HepG2 (cell line): ENCODE data around the gene C16orf87. TPM values are rescaled to one million over a fixed set of nuclear protein-coding genes. Genes with fewer than 3 reads are reported as not detected.

Experiments used
- ATAC-seq: fragments of 200-7000 bp; cut with Tn5 transposase; 3 replicates; pipeline ENCODE4 v1.9.1; 2020; ENCODE audit warnings: mild to moderate bottlenecking, moderate library complexity
- BruUV-seq: library from RNA; stranded (reverse); fragments of 400-500 nt; replicated peaks from 2 replicates; lab custom pipeline; 2021; lab: Mats Ljungman, UMichigan
- CTCF ChIA-PET: fragments of 300-600 bp; formaldehyde crosslinking; extraction: SDS; loops from one replicate; lab custom pipeline; 2021; ENCODE audit warnings: low total read pairs, inconsistent platforms, low intra/inter-chr PET ratio; lab: Yijun Ruan, JAX
- POLR2A ChIA-PET: fragments of 350-600 bp; sonication (Branson Sonifier 250); formaldehyde crosslinking; loops from one replicate; lab custom pipeline; 2020; ENCODE audit warnings: antibody characterized with exemption, inconsistent platforms; lab: Yijun Ruan, JAX
- DNase-seq: peaks from one replicate; pipeline ENCODE4 v3.0.0-alpha.2; 2015; ENCODE audit warnings: low spot score
- FAIRE-seq: peaks from 3 replicates; lab custom pipeline; 2011; peaks lifted over from hg19 to GRCh38; lab: Jason Lieb, UNC
- H2AFZ ChIP-seq: one replicate; pipeline ENCODE4 v1.6.1; 2011; ENCODE audit warnings: low read length, inconsistent platforms
- H3K27ac ChIP-seq: fragments of 300-600 bp; 3 replicates; pipeline ENCODE4 v1.8.0; 2011; ENCODE audit warnings: mixed run types, mild to moderate bottlenecking, mixed read lengths, low read length, inconsistent platforms; ENCODE audit not compliant: insufficient read depth; ENCODE audit errors: extremely low read length
- H3K27me3 ChIP-seq, 2 experiments: fragments of 200-600 bp in 1 of 2; 2 replicates in 1 of 2; 3 replicates in 1 of 2; pipeline versions ENCODE4 v1.6.0 to v1.8.0; 2011; ENCODE audit warnings: low read length in 2 of 2, mild to moderate bottlenecking in 2 of 2, moderate library complexity in 2 of 2, inconsistent platforms in 1 of 2; ENCODE audit not compliant: insufficient read depth in 2 of 2, control insufficient read depth in 1 of 2
- H3K36me3 ChIP-seq, 2 experiments: fragments of 200-600 bp in 1 of 2; replicated peaks in 1 of 2; 2 replicates in 1 of 2; 3 replicates in 1 of 2; pipeline versions ENCODE4 v1.5.1 to v1.8.0; 2011; ENCODE audit warnings: low read length in 2 of 2, inconsistent platforms in 1 of 2; ENCODE audit not compliant: insufficient read depth in 2 of 2, control insufficient read depth in 1 of 2
- H3K4me1 ChIP-seq: 2 replicates; pipeline ENCODE4 v1.5.1; 2012; ENCODE audit warnings: low read length, inconsistent platforms; ENCODE audit not compliant: insufficient read depth
- H3K4me2 ChIP-seq: 2 replicates; pipeline ENCODE4 v1.6.0; 2011; ENCODE audit warnings: low read depth, low read length, inconsistent platforms
- H3K4me3 ChIP-seq, 3 experiments: fragments of 200-600 bp in 1 of 3; sonication (generic), shearing (Covaris generic) in 1 of 3; replicated peaks in 1 of 3; 2 replicates each; pipeline ENCODE4 v1.5.1; 2011 to 2016; ENCODE audit warnings: low read length in 3 of 3, inconsistent platforms in 2 of 3, low read depth in 2 of 3, mild to moderate bottlenecking in 2 of 3, control low read depth in 1 of 3, mixed read lengths in 1 of 3; ENCODE audit not compliant: insufficient read depth in 1 of 3
- H3K79me2 ChIP-seq: one replicate; pipeline ENCODE4 v1.6.1; 2011; ENCODE audit warnings: low read length, inconsistent platforms; ENCODE audit not compliant: insufficient read depth
- H3K9ac ChIP-seq: 2 replicates; pipeline ENCODE4 v1.6.0; 2011; ENCODE audit warnings: mild to moderate bottlenecking, low read depth, low read length, inconsistent platforms; ENCODE audit not compliant: insufficient read depth
- H3K9me3 ChIP-seq: 2 replicates; pipeline ENCODE4 v1.5.1; 2012; ENCODE audit warnings: mild to moderate bottlenecking, low read length
- H4K20me1 ChIP-seq: 2 replicates; pipeline ENCODE4 v1.6.0; 2011; ENCODE audit warnings: inconsistent platforms, mild to moderate bottlenecking, low read length, moderate library complexity; ENCODE audit not compliant: insufficient read depth
- ATF1 ChIP-seq: IDR thresholded peaks from 2 replicates; pipeline ENCODE4 v1.6.1; 2016; ENCODE audit warnings: mild to moderate bottlenecking, control low read depth
- FOXC1 ChIP-seq: sonication (generic); formaldehyde crosslinking; IDR thresholded peaks from 2 replicates; pipeline ENCODE4 v1.8.0; 2022; ENCODE audit warnings: mild to moderate bottlenecking, missing genetic modification reagents, borderline replicate concordance
- GATA4 ChIP-seq: sonication (generic); IDR thresholded peaks from 2 replicates; pipeline ENCODE4 v1.6.1; 2016; ENCODE audit warnings: antibody characterized with exemption, low read depth, borderline replicate concordance
- LCORL ChIP-seq, 2 experiments: fragments of 450-650 bp in 1 of 2; sonication (generic) in 1 of 2; formaldehyde crosslinking in 1 of 2; IDR thresholded peaks; 2 replicates each; pipeline versions ENCODE4 v1.5.0 to v1.6.1; 2017 to 2020; ENCODE audit warnings: antibody characterized with exemption in 1 of 2, missing genetic modification reagents in 1 of 2
- MBD4 ChIP-seq: IDR thresholded peaks from 2 replicates; pipeline ENCODE4 v1.6.1; 2012; ENCODE audit warnings: low read length, inconsistent platforms, borderline replicate concordance
- ZSCAN12 ChIP-seq: sonication (generic); formaldehyde crosslinking; IDR thresholded peaks from 2 replicates; pipeline ENCODE4 v1.9.0; 2021; ENCODE audit warnings: mild to moderate bottlenecking, missing genetic modification reagents
- WGBS: methylation state at CpG from one replicate; pipeline ENCODE4 v1.1.6; 2017; ENCODE audit warnings: low lambda C conversion rate; 5-methylcytosine and 5-hydroxymethylcytosine counted together
- in situ Hi-C: cut with HindIII; loops from 2 replicates; pipeline ENCODE4 v1.10.0; 2017; ENCODE audit warnings: low pct_unique_long_range_greater_than_20kb; ENCODE audit not compliant: extremely low pct_ligation_motif_present
- intact Hi-C: fragments of 100-400 bp; cut with micrococcal nuclease; formaldehyde crosslinking; loops from one replicate; pipeline ENCODE4 v1.10.0; 2022; ENCODE audit not compliant: unreplicated experiment
- polyA plus RNA-seq, 8 experiments: library from polyadenylated mRNA; depleted of rRNA in 3 of 8; stranded (reverse) in 7 of 8; unstranded in 1 of 8; fragments of >200 nt; fragmentation: Illumina TruSeq in 4 of 8; extraction: Trizol in 4 of 8; gene quantifications; 2 replicates each; pipeline versions ENCODE4 v1.2.1 to v1.2.3, GENCODE V29; 2011 to 2016; ENCODE audit warnings: low read depth in 4 of 8, missing spikeins in 1 of 8, mixed read lengths in 1 of 8; ENCODE audit not compliant: insufficient read depth in 1 of 8
- total RNA-seq, 5 experiments: library from RNA; depleted of rRNA; stranded (reverse); fragments of >200 nt; fragmentation: Illumina TruSeq; extraction: Trizol; gene quantifications; 2 replicates each; pipeline ENCODE4 v1.2.3, GENCODE V29; 2016; ENCODE audit warnings: low read depth in 1 of 5

Gene C16orf87
- total and polyA plus RNA-seq, 2 of the 13 experiments (the other 11 are each of a cell fraction or from before 2014, with no cell fraction given) = 8.6 to 19.5 TPM

- ATAC-seq (no peak), FAIRE-seq (no peak)
Observed at GRCh38 chr16:46756772-46757171, 74.2 kb downstream of the C16orf87 start.

DNA sequence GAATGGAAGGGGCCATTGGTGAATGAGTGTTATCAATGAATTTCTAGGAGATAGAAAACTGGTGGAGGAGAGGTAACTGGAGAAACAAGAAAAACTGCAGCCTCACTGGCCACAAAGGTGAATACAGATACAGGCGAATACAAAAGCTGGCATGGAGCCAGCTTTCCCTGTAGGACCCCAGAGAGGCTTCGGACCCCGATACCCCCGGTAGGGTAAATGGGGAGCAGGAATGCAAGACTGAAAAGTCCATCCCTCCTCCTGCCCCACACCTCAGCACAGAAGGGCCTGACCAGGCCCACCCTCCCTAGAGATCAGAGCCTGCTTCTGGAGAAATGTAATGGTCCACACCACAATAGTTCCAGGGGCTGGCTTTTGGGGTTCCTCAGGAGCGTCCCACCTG is 78.0 kb downstream of the C16orf87 start:
- WGBS = 36% methylated on average over 5 of the region's 5 CpGs
- POLR2A ChIA-PET = no interaction called here
- no peaks in the 10 kb centered on the region for H3K9me3 ChIP-seq
- H3K27me3 ChIP-seq = peaks cover 9 to 26% of the 10 kb centered on the region in 2 experiments; a peak in 3 of 5 replicates
- in situ Hi-C loops (no loop called here), intact Hi-C loops (no loop called here)
- peaks cover 41% of the 10 kb centered on the region for H3K4me1 ChIP-seq
- no peak overlapping the region for H3K9ac ChIP-seq
- no peak overlapping the region for H3K4me2 ChIP-seq
- CTCF ChIA-PET = no interaction called here
- BruUV-seq = no TSS peak
- no peak overlapping the region for H3K27ac ChIP-seq
- FAIRE-seq = no peak
- ATAC-seq = no peak
- H2AFZ ChIP-seq = no peak overlapping the region
- no peak for DNase-seq
- H3K4me3 ChIP-seq = no peak overlapping the region
- no peaks in the 10 kb centered on the region for H4K20me1 ChIP-seq
- no peaks in the 10 kb centered on the region for H3K36me3 ChIP-seq
- H3K79me2 ChIP-seq = no peaks in the 10 kb centered on the region
- no peak for TF ChIP-seq GATA4
- TF ChIP-seq LCORL (IDR thresholded peaks at IDR 0.05) = peak; percentile 77
- TF ChIP-seq LCORL (CRISPR knock-in tag; IDR thresholded peaks at IDR 0.05) = no peak
- TF ChIP-seq MBD4 = no peak
- no peak for TF ChIP-seq FOXC1 (CRISPR knock-in tag)
- no peak for TF ChIP-seq ATF1 (CRISPR knock-in tag)

More at GRCh38 chr16:46756772-46757171, 74.2 kb downstream of the C16orf87 start:
- WGBS = 55% methylated on average over 9 of the region's 11 CpGs
- no peak overlapping the region for H3K4me2 ChIP-seq
- no peak for TF ChIP-seq ZSCAN12 (CRISPR knock-in tag)
- ChIA-PET CTCF (no interaction called here), POLR2A (no interaction called here)
- H3K9me3 ChIP-seq = no peaks in the 10 kb centered on the region
- H3K4me3 ChIP-seq = no peak overlapping the region
- no peak overlapping the region for H2AFZ ChIP-seq
- BruUV-seq = no TSS peak
- peaks cover 13 to 52% of the 10 kb centered on the region in 2 experiments; a peak in 4 of 5 replicates for H3K27me3 ChIP-seq
- H3K79me2 ChIP-seq = no peaks in the 10 kb centered on the region
- no peaks in the 10 kb centered on the region for H3K36me3 ChIP-seq
- intact Hi-C loops = no loop called here
- no peak overlapping the region for H3K9ac ChIP-seq
- H3K27ac ChIP-seq = no peak overlapping the region
- H3K4me1 ChIP-seq = peaks cover 20% of the 10 kb centered on the region
- DNase-seq = no peak
- in situ Hi-C loops = no loop called here
- no peaks in the 10 kb centered on the region for H4K20me1 ChIP-seq
